Fibroblast of peridontal ligament (primary cell): Measurements from ENCODE around the gene IL2RA.
A peak's percentile ranks its signal among the peaks of the same experiment; 100 is the strongest.
"Not testable (repeated sequence)": the region's sequence is repeated elsewhere in the genome, so short reads cannot be mapped to it uniquely, and the experiment has no call there.

Experiments used
- DNase-seq: peaks from one replicate; pipeline ENCODE4 v3.0.0-alpha.2; 2010; ENCODE audit errors: extremely low read depth

Gene IL2RA

GRCh38 chr10:5983774-5984173, 78.4 kb downstream of the IL2RA start:
- DNase-seq, result no peak

DNA sequence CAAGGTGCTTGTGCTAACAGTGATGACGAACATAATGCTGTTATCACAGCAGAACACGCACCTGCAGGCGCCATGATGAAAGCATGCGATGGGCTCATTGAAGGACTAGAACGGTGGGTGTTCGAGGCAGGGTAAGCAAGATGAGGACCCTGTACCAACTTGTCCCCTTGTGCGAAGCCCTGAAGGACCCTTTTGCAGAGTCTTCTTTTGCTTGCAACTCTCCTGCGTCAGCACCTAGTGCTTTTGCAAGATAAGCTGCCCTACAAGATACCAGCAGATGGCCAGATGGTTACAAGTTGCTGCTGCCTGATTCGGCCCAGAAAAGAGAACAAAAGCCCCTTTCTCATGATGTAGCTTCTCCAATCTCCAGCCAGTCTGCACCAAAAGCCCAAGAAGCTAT, 80.6 kb downstream of the IL2RA start:
- DNase-seq, result no peak

DNA sequence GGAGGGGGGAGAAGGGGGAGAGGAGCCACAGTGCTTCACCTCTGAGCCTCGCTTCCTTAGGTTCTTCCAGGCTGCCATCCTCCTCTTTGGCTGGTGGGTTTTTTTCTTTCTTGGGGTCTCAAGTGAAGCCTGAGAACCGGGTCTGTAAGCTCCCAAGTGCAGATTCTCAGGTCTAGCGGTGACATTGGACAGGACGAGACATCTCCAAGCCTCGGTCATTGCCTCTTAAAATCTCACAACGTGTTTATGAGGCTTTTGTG, 84.0 kb downstream of the IL2RA start:
- no peak for DNase-seq

GRCh38 chr10:5977471-5978229, 84.5 kb downstream of the IL2RA start, which contains the start of gene IL15RA:
Gene IL15RA (minus strand): TSS chr10:5977543. CDS start chr10:5977492, 51 bp downstream.
- DNase-seq, result peak; percentile 35

DNA sequence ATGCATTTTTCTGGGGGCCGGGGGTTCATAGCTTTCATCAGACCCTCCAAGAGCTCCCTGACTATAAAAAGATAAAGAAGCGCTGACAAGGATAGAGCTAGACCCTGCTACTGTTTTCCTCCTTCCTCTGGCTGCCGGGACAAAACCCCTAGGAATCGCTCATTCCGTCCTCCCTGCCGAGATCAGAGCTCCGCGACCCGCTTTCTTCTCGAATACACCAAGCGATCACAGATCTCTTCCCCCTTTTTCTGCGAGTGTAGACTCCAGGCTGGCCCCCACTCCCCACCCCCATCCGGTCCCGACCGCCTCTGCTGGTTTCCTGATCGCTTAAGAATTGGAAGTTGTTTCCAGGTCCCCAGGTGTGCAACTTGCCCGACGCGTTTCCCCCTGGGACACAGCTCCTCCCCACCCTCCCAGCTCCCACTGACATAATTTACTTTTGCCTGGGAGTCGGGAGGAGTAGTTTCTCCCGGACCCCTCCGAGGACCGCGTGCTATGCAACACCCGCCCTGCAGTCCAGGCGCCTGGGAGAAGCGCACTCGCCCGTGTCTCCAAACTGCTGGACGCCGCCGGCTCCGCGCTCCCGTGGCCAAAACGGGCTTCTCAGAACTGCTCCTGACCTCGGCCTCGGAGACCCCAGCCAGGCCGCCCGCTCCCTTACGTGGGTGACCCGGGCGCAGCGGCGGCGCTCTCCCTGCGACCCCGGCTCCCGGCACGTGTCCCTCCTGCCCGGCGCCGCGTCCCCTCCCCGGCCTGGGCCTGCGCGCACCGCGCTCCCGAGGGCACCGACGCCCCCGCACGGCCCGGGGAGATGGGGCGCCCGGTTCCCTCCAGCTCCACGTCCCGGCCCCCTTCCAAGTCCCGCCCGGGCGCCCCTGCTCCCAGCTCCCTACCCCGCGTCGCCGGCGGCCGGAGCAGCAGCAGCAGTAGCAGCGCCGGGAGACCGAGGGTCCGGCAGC, 85.4 kb downstream of the IL2RA start:
- peak; percentile 46 for DNase-seq

DNA sequence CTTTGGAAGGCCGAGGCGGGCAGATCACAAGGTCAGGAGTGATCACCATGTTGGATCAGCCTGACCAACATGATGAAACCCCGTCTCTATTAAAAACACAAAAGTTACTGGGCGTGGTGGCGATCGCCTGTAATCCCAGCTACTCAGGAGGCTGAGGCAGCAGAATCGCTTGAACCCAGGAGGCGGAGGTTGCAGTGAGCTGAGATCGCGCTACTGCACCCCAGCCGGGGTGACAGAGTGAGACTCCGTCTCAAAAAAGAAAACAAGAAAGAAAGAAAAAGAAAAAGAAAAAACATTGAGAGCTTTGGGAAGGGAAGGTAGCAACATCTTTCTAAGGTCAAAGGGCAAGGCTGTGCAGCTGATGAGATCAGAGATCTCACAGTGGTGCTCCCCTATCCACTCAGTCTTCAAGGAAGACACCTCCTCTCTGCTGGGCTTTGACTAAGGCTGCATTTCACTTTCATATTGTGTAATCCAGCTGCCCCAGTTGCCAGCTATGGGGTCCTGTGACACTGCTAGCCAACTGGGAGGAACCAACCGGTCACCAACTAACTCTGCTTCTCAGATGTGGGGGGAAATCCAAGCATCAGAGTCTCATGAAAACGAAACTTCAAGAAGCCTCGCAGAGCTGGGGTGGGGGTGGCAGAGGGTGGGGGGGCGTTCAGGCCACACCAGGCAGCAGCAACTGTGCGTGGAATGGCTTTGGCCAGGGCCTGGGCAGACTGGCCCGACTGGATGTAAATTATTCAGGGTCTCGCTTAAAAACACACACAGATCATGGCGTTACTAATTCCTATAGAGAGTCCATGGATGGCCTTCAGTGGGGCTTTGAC, 86.3 kb downstream of the IL2RA start:
- peak; percentile 15 for DNase-seq

DNA sequence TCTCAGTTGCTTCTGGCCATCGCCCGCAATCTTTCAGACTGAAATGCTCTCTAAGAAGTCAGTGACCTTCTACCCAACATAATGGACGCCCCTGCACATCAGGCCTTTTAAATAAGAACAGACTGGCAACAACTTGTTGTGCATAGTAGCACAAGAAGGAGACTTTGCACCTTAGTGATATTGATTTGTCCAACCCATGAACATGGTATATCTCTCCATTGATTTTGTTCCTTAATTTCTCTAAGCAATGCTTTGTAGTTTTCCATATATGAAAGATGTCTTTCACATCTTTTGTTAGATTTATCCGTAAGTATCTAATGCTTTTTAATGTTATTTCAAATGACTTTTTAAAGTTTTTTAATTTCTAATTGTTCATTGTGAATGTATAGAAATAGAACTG, 89.1 kb downstream of the IL2RA start:
- DNase-seq, result no peak

GRCh38 chr10:5971886-5972285, 90.3 kb downstream of the IL2RA start:
- no peak for DNase-seq

GRCh38 chr10:5971315-5971832, 90.8 kb downstream of the IL2RA start:
- no peak for DNase-seq

- DNase-seq, result no peak
These were observed 91.6 kb downstream of the IL2RA start for GRCh38 chr10:5970527-5970926.

DNA sequence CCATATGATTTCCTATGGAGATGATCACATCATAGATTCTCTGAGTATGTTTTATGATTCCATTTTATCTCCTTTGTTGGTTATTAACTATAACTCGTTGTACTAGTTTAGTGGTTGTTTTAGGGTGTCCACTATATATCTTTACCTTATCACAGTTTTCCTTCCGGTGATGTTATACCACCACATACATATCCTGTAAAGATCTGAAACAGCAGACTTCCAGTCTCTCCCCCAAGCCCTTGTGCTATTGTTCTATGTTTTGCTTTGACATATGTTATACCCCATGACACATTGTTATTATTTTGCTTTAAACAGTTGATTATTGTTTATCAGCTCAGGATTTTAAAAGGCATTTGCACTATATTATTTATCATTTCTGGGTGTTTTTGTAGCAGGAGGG, 92.1 kb downstream of the IL2RA start:
- DNase-seq, result no peak

GRCh38 chr10:5968681-5969453, 93.3 kb downstream of the IL2RA start:
- no peak for DNase-seq

DNA sequence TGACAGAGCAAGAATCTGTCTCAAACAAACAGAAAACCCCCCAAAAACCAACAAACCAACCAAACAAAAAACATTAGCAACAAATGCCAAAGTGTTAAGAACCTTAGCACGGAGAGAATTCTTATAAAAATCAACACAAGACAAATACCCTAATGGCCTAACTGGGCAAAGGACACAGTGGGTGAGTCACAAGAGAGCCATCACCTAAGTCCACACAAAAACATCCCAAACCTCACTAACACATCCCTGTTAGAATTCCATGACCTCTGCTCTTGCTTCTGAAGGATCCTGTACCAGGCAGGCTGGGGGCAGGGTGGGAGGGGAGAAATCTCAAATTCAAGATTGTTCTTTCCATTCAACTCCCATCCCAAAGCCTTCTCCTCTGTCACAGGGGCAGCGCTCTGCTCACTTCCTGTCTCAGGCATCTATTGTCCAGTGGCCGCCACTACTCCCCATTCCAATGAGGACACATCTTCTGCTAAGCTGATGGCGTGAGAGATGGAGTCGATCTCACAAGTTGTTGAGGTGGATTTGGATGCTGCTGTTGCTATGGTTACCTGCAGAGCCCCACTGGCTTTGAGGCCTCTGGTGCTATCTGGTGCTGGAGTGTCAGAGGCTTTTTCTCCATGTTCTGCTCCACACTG, 94.0 kb downstream of the IL2RA start:
- DNase-seq, result no peak

- no peak for DNase-seq
These were observed 96.9 kb downstream of the IL2RA start for GRCh38 chr10:5965266-5965665.

DNA sequence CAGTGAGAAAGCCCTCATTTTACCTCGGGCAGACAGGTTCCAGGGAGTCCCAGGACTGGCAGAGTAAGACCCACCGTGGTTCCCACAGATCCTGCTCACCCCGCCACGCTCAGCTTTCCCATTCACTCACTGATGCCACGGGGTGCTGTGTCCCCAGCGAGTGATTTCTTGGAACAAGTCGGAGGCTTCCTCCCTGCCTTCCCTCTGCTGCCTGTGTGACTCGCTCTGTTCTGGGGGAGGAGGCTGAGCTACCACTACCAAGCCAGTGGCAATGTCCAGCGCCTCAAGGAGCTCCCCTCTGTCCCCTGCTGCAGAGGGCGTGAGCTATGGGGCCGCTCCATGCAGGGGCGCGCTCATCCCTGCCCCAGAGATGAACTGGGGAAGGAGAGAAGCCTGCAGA, 97.4 kb downstream of the IL2RA start:
- no peak for DNase-seq

GRCh38 chr10:5963591-5963990, 98.6 kb downstream of the IL2RA start:
- no peak for DNase-seq

DNA sequence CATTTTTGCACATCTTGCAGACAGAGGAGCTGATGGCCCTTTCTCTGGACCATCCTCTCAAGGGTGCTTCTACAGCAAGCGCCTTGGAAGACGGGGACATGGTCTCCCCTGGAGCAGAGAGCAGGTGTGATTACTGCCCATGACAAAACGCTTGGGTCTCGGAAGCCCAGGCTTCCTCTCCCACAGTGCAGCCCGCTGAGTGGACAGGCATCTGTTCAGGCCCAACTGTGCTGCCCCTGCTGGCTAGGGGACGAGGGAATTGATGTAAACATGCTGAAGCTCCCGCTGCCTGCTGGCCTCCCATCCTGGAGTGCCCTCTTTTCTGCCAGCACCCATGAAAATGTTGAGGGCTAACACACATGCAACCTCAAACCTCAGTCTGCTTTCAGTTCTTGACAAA, 99.1 kb downstream of the IL2RA start:
- DNase-seq, result no peak

- not testable (repeated sequence) for DNase-seq
These were observed 99.7 kb downstream of the IL2RA start for GRCh38 chr10:5962358-5962940.

- DNase-seq, result no peak
These were observed 100.6 kb downstream of the IL2RA start for GRCh38 chr10:5961405-5962100.

DNA sequence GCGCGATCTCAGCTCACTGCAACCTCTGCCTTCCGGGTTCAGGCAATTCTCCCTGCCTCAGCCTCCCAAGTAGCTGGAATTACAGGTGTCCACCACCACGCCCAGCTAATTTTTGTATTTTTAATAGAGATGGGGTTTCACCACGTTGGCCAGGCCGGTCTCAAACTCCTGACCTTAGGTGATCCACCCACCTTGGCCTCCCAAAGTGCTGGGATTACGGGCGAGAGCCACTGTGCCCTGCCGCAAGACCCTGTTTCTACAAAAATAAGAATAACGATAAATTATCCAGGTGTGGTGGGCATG, 101.2 kb downstream of the IL2RA start:
- not testable (repeated sequence) for DNase-seq
